GM19193 (cell line): Measurements from ENCODE around the gene CRABP1.

Experiments used
- POLR2A ChIP-seq: IDR thresholded peaks from 4 replicates; pipeline ENCODE4 v1.6.1; 2011; ENCODE audit not compliant: insufficient read depth, insufficient read length; ENCODE audit errors: extremely low read depth

CRABP1 gene

GRCh38 chr15:78312536-78312935 lies 27.6 kb upstream of the CRABP1 start:
- no peak for TF ChIP-seq POLR2A

- no peak for TF ChIP-seq POLR2A
Measured at GRCh38 chr15:78312957-78313356, 27.2 kb upstream of the CRABP1 start.

- no peak for TF ChIP-seq POLR2A
Measured at GRCh38 chr15:78313383-78313782, 26.8 kb upstream of the CRABP1 start.

GRCh38 chr15:78314181-78314581 lies 26.0 kb upstream of the CRABP1 start:
- TF ChIP-seq POLR2A, result no peak

- no peak for TF ChIP-seq POLR2A
Measured at GRCh38 chr15:78315686-78316282, 24.4 kb upstream of the CRABP1 start.

- TF ChIP-seq POLR2A, result no peak
Measured at GRCh38 chr15:78316283-78317083, 23.7 kb upstream of the CRABP1 start.

GRCh38 chr15:78317145-78317836 lies 22.9 kb upstream of the CRABP1 start:
- no peak for TF ChIP-seq POLR2A

GRCh38 chr15:78319588-78319987 lies 20.6 kb upstream of the CRABP1 start:
- TF ChIP-seq POLR2A, result no peak

GRCh38 chr15:78320183-78320582 lies 20.0 kb upstream of the CRABP1 start:
- TF ChIP-seq POLR2A, result no peak

- no peak for TF ChIP-seq POLR2A
Measured at GRCh38 chr15:78321041-78321570, 19.0 kb upstream of the CRABP1 start.

- TF ChIP-seq POLR2A, result no peak
Measured at GRCh38 chr15:78321786-78322185, 18.4 kb upstream of the CRABP1 start.

- TF ChIP-seq POLR2A, result no peak
Measured at GRCh38 chr15:78322243-78322642, 17.9 kb upstream of the CRABP1 start.

GRCh38 chr15:78322724-78323521 lies 17.2 kb upstream of the CRABP1 start:
- TF ChIP-seq POLR2A, result no peak

GRCh38 chr15:78323693-78324092 lies 16.5 kb upstream of the CRABP1 start:
- TF ChIP-seq POLR2A, result no peak

- TF ChIP-seq POLR2A, result no peak
Measured at GRCh38 chr15:78324144-78324543, 16.0 kb upstream of the CRABP1 start.
